Liver (tissue), 2 donors: ENCODE measurements around the gene ANKMY1.

Source experiments
- TF ChIP-seq, protein P1 (sequence below): IDR thresholded peaks from 2 replicates; pipeline ENCODE4 v1.6.1; 2016; ENCODE audit warnings: antibody characterized with exemption
- TF ChIP-seq, protein P2 (sequence below): IDR thresholded peaks from 2 replicates; pipeline ENCODE4 v1.6.1; 2016; ENCODE audit warnings: antibody characterized with exemption
- donor health status: healthy.

DNA sequence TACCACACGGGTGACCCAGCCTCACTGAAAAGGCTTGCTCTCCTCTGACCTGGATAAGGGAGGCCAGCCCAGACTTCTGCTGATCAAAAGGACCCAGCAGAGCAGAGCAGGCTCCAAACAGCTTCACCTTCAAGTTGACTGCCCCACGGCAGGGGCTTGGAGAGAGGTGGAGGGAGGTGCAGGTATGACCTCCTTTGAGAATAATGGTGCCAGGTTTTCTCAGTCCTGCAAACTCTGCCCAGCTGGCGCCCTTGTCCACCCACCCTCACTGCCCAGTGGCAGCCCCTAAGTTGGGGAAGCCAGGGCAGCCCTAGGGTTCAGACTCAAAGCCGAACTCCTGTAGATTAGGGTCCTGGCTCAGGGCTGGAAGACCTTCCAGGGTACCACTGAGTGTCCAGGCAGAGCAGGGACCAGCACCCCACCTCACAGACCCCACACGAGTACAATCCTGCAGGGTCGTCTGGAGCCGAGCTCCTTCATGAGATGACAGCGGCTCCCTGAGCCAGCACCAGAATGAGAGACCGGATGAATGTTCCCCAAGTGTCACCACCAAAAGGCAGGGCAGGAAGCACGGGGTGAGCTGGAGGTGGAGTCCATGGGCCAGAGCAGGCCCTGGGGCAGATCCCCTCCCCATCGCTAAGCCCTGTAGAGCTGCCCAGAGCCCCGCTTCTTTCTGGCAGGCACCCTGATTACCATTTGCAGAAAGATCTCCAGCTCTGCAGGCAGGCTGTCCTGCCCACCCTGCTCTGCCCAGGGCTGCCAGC lies 125.9 kb downstream of the ANKMY1 start:
- TF ChIP-seq, protein P1, sequence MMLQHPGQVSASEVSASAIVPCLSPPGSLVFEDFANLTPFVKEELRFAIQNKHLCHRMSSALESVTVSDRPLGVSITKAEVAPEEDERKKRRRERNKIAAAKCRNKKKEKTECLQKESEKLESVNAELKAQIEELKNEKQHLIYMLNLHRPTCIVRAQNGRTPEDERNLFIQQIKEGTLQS, result no peak
- TF ChIP-seq, protein P2, sequence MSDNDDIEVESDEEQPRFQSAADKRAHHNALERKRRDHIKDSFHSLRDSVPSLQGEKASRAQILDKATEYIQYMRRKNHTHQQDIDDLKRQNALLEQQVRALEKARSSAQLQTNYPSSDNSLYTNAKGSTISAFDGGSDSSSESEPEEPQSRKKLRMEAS, result no peak
